IMR-90 (cell line): ENCODE data around the gene SLC25A3.

ENCODE experiments used
- CEBPB ChIP-seq: IDR thresholded peaks from 2 replicates; pipeline ENCODE4 v1.6.1; 2012; ENCODE audit warnings: low read depth, low read length, improper control_type of control experiment
- CHD1 ChIP-seq: IDR thresholded peaks from 2 replicates; pipeline ENCODE4 v1.6.1; 2012; ENCODE audit warnings: low read depth, low read length, improper control_type of control experiment
- ELK1 ChIP-seq: fragments of 150-350 bp; IDR thresholded peaks from 2 replicates; pipeline ENCODE4 v1.6.1; 2016; ENCODE audit warnings: low read depth, mild to moderate bottlenecking, low read length, moderate library complexity, borderline replicate concordance
- FOS ChIP-seq: fragments of 150-350 bp; IDR thresholded peaks from 2 replicates; pipeline ENCODE4 v1.6.1; 2016; ENCODE audit warnings: low read depth, low read length
- NFE2L2 ChIP-seq: fragments of 150-350 bp; IDR thresholded peaks from 2 replicates; pipeline ENCODE4 v1.6.1; 2016; ENCODE audit warnings: low read depth, mild to moderate bottlenecking, low read length
- POLR2A ChIP-seq: IDR thresholded peaks from 2 replicates; pipeline ENCODE4 v1.6.1; 2012; ENCODE audit warnings: mild to moderate bottlenecking, low read depth, low read length
- RAD21 ChIP-seq: IDR thresholded peaks from 2 replicates; pipeline ENCODE4 v1.6.1; 2012; ENCODE audit warnings: low read length, improper control_type of control experiment
- RCOR1 ChIP-seq: IDR thresholded peaks from 2 replicates; pipeline ENCODE4 v1.6.1; 2012; ENCODE audit warnings: mild to moderate bottlenecking, low read length, improper control_type of control experiment; ENCODE audit not compliant: insufficient replicate concordance
- RFX5 ChIP-seq: IDR thresholded peaks from 2 replicates; pipeline ENCODE4 v1.8.0; 2012; ENCODE audit warnings: low read depth, mild to moderate bottlenecking, low read length, moderate library complexity
- SMC3 ChIP-seq: fragments of 150-350 bp; IDR thresholded peaks from 2 replicates; pipeline ENCODE4 v1.6.1; 2016; ENCODE audit warnings: low read depth, mild to moderate bottlenecking, antibody characterized with exemption, low read length, moderate library complexity
- TF ChIP-seq, protein P1 (sequence below): conservative IDR thresholded peaks from 2 replicates; pipeline ENCODE4 v1.5.1; 2012; ENCODE audit warnings: mild to moderate bottlenecking, low read depth, low read length, improper control_type of control experiment
- TF ChIP-seq, protein P2 (sequence below): fragments of 150-350 bp; IDR thresholded peaks from 2 replicates; pipeline ENCODE4 v1.6.1; 2017; ENCODE audit warnings: mild to moderate bottlenecking, antibody characterized with exemption, low read length, low read depth

DNA sequence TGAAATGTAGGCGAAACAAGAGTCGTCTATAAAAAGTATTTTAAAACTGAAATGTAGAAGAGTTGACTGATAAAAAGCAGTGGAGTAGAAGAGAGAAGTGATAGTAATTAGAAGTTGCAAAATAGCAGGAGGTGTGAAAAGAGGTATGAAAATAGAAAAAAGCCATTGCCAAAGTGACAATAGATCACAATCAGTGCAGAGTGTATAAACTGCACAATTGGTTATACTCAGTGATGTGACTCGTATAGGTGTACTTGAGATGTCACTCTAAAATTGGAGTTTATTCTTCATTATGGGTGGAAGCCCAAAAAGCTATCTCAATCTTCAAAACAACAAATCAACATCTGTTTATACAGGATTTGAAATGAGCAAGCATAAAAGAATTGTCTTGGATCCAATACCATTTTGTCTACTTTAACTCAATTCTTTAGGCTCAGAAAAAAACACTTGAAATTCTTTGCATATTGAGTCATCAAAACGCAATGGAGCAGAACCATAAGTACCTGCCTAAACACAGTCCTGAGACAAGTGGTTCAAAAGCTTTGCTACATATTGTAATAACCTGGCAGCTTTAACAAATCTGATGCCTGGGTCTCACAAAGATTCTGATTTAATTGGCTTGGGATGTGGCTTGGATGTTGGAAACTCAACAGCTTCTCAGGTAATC lies 42.3 kb downstream of the SLC25A3 start:
- TF ChIP-seq NFE2L2 (no peak), ELK1 (no peak), POLR2A (no peak), SMC3 (no peak), FOS (no peak), RFX5 (no peak), CHD1 (no peak), CEBPB (no peak), RCOR1 (no peak), RAD21 (no peak)
- TF ChIP-seq, protein P1, sequence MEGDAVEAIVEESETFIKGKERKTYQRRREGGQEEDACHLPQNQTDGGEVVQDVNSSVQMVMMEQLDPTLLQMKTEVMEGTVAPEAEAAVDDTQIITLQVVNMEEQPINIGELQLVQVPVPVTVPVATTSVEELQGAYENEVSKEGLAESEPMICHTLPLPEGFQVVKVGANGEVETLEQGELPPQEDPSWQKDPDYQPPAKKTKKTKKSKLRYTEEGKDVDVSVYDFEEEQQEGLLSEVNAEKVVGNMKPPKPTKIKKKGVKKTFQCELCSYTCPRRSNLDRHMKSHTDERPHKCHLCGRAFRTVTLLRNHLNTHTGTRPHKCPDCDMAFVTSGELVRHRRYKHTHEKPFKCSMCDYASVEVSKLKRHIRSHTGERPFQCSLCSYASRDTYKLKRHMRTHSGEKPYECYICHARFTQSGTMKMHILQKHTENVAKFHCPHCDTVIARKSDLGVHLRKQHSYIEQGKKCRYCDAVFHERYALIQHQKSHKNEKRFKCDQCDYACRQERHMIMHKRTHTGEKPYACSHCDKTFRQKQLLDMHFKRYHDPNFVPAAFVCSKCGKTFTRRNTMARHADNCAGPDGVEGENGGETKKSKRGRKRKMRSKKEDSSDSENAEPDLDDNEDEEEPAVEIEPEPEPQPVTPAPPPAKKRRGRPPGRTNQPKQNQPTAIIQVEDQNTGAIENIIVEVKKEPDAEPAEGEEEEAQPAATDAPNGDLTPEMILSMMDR: no peak
- TF ChIP-seq, protein P2, sequence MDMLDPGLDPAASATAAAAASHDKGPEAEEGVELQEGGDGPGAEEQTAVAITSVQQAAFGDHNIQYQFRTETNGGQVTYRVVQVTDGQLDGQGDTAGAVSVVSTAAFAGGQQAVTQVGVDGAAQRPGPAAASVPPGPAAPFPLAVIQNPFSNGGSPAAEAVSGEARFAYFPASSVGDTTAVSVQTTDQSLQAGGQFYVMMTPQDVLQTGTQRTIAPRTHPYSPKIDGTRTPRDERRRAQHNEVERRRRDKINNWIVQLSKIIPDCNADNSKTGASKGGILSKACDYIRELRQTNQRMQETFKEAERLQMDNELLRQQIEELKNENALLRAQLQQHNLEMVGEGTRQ: no peak
